ENCODE measurements around the gene KCNQ1. TPM values are rescaled to one million over a fixed set of nuclear protein-coding genes. Genes with fewer than 3 reads are reported as not detected.

KCNQ1 gene
- total and polyA plus RNA-seq, 9 of the 15 experiments (the other 6 are each of a cell fraction or from before 2014, with no cell fraction given): 0.44 TPM; not detected in 8

- Histone ChIP-seq H3K27ac (ENCODE audit: extremely low read depth, low read depth, low read length) (peak overlapping the region; percentile 15; the same call in 1 of the 3 replicates), H3K79me2 (ENCODE audit: control insufficient read depth, insufficient read depth, low read length) (no peaks in the 10 kb centered on the region), H3K9me3 (replicated peaks; ENCODE audit: control insufficient read depth, insufficient read depth, low read depth, low read length) (0 out of 2 replicates have a peak, but pooled peaks cover 2% of the 10 kb centered on the region), H3K9ac (ENCODE audit: insufficient read depth in 1 of 2, low read depth in 2 of 2, low read length in 2 of 2) (peak overlapping the region in 1 of 2 experiments; percentile 62; a peak in 3 of 4 replicates), H3K27me3 (ENCODE audit: control insufficient read depth in 2 of 2, insufficient read depth in 2 of 2, low read length in 2 of 2) (peaks cover 0 to 32% of the 10 kb centered on the region in 2 experiments; a peak in 4 of 5 replicates), H3K36me3 (ENCODE audit: control insufficient read depth, insufficient read depth, low read length) (no peaks in the 10 kb centered on the region), H3K4me3 (no peak overlapping the region), H2AFZ (ENCODE audit: low read depth, low read length) (peak overlapping the region; percentile 65), H4K20me1 (replicated peaks; ENCODE audit: control insufficient read depth, insufficient read depth, low read length) (no peaks in the 10 kb centered on the region; the same call in 1 of the 2 replicates), H3K9me1 (ENCODE audit: control insufficient read depth, insufficient read depth, low read length) (no peaks in the 10 kb centered on the region), H3K4me1 (replicated peaks in 1 of 2; ENCODE audit: control insufficient read depth in 2 of 2, insufficient read depth in 2 of 2, low read length in 2 of 2) (peaks cover 9 to 62% of the 10 kb centered on the region in 2 experiments), H3K4me2 (ENCODE audit: insufficient read depth, low read length) (peak overlapping the region; percentile 36; the same call in 1 of the 2 replicates)
- DNase-seq (ENCODE audit: extremely low read depth in 1 of 4, low spot score in 3 of 4): peak; percentile 80 to 88 (median 84)
- POLR2A ChIA-PET: interaction anchor here (0.7 to 1.8 kb wide), 6 partner anchors 46 to 396 kb away, joined by 3 to 11 read pairs (median 4); partner anchors contain the start of gene PHLDA2
- peak; percentile 78 for ATAC-seq
- 20% methylated on average over 20 of the region's 22 CpGs for WGBS (ENCODE audit: insufficient coverage, low coverage, missing lambda C conversion rate)
- intact Hi-C loops (cut with micrococcal nuclease): loop anchor here (1.0 to 10.0 kb wide), 4 partner anchors 161 to 397 kb away; partner anchors contain the start of genes C11orf21, KCNQ1OT1 and TSPAN32
- FAIRE-seq: peak; percentile 78
- CTCF ChIA-PET (ENCODE audit: low intra/inter-chr PET ratio): interaction anchor here (1.0 to 6.4 kb wide), 8 partner anchors 102 to 683 kb away, joined by 3 to 228 read pairs (median 14); partner anchors contain the start of genes CDKN1C and PHLDA2
- no TSS peak for BruUV-seq (replicated peaks)
- in situ Hi-C loops (cut with MboI): loop anchor here (5.0 kb wide), 2 partner anchors 106 to 354 kb away; partner anchors contain the start of gene CDKN1C
- TF ChIP-seq MYNN (IDR thresholded peaks at IDR 0.05) (0 out of 2 replicates have a peak, but pooled peaks have one; percentile 10), MYNN (CRISPR knock-in tag; IDR thresholded peaks at IDR 0.05) (no peak), ATF2 (CRISPR knock-in tag; IDR thresholded peaks at IDR 0.05) (0 out of 2 replicates have a peak, but pooled peaks have one; percentile 55), CXXC5 (CRISPR knock-in tag; IDR thresholded peaks at IDR 0.05) (peak; percentile 57; the same call in 1 of the 2 replicates), ATF7 (IDR thresholded peaks at IDR 0.05) (peak; percentile 97), FIP1L1 (IDR thresholded peaks at IDR 0.05; ENCODE audit: low read depth, low read length, poor library complexity, severe bottlenecking) (no peak), TFAP4 (CRISPR knock-in tag; IDR thresholded peaks at IDR 0.05; ENCODE audit: borderline replicate concordance) (peak; percentile 83), ZNF766 (CRISPR knock-in tag; conservative IDR thresholded peaks at IDR 0.05) (peak; percentile 46; the same call in 1 of the 2 replicates), FOSL1 (tag; conservative IDR thresholded peaks at IDR 0.05) (peak; percentile 66), ATF3 (IDR thresholded peaks at IDR 0.05) (peak; percentile 96), ATF3 (CRISPR knock-in tag; conservative IDR thresholded peaks at IDR 0.05) (peak; percentile 82; the same call in 1 of the 2 replicates), ZNF609 (CRISPR knock-in tag; IDR thresholded peaks at IDR 0.05; ENCODE audit: borderline replicate concordance) (0 out of 2 replicates have a peak, but pooled peaks have one; percentile 69)
These were observed 88.9 kb downstream of the KCNQ1 start for GRCh38 chr11:2533587-2534133.
